GM12872 (cell line): ENCODE results near the gene CD52.

Experiments
- CTCF ChIP-seq: IDR thresholded peaks from 3 replicates; pipeline ENCODE4 v1.5.1; 2011; ENCODE audit warnings: low read depth, mild to moderate bottlenecking, low read length, moderate library complexity; ENCODE audit not compliant: insufficient read depth

CD52 gene

GRCh38 chr1:26290122-26290881 is 27.5 kb upstream of the CD52 start:
- TF ChIP-seq CTCF, result no peak

- TF ChIP-seq CTCF, result no peak
Measured at GRCh38 chr1:26290882-26291261, 26.9 kb upstream of the CD52 start.

- no peak for TF ChIP-seq CTCF
Measured at GRCh38 chr1:26291433-26291832, 26.3 kb upstream of the CD52 start.

- TF ChIP-seq CTCF, result no peak
Measured at GRCh38 chr1:26291939-26292338, 25.8 kb upstream of the CD52 start.

GRCh38 chr1:26293911-26294463 is 23.8 kb upstream of the CD52 start:
- TF ChIP-seq CTCF, result no peak

GRCh38 chr1:26295194-26296138 is 22.3 kb upstream of the CD52 start:
- TF ChIP-seq CTCF, result no peak
